ENCODE measurements around the gene XDH.

The XDH gene

GRCh38 chr2:31363956-31364750 lies 50.4 kb downstream of the XDH start:
- no peak for FAIRE-seq

GRCh38 chr2:31362581-31362980 lies 52.0 kb downstream of the XDH start:
- no peak for FAIRE-seq

- FAIRE-seq = no peak
Observed at GRCh38 chr2:31359229-31359628, 55.3 kb downstream of the XDH start.

- no peak for FAIRE-seq
Observed at GRCh38 chr2:31354837-31355236, 59.7 kb downstream of the XDH start.

DNA sequence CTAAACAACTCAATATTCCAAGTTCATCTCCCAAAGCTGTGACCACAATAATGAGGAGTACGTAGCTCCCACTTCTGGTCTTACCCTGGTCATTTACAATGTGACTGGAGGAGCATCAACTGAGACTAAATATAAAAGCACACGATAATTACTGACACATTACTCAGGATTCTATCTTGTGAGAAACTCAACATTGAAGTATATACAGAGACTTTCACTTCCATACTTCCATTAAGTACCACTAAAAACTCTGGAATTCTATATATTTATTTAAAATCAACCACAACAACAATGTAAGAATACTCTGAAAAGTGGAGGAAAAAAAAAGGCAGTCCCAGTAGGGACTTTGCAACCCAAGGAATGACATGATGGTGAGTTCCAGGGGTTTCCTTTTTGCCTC lies 61.4 kb downstream of the XDH start:
- FAIRE-seq = no peak

DNA sequence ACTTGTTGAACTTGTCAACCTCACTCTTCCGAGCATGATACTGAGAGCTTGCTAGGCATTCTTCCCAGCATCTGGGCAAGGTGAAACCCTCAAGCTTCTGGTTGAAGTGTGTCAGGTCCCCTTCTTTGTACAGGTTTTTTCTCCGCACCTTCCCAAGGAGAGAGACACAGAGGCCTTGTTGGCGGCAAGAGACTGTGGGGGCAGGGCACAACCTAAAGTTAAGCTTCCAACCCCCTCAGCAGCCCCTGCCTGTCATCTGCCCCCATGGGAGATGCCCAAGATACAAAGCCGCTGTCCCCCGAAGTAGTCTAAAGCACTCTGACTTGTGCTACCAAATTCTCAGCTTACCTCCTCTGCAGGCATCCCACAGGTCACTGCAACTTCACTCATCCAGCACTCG lies 64.9 kb downstream of the XDH start:
- FAIRE-seq = no peak

GRCh38 chr2:31349160-31349559 lies 65.4 kb downstream of the XDH start:
- no peak for FAIRE-seq

- no peak for FAIRE-seq
Observed at GRCh38 chr2:31348618-31349017, 65.9 kb downstream of the XDH start.

DNA sequence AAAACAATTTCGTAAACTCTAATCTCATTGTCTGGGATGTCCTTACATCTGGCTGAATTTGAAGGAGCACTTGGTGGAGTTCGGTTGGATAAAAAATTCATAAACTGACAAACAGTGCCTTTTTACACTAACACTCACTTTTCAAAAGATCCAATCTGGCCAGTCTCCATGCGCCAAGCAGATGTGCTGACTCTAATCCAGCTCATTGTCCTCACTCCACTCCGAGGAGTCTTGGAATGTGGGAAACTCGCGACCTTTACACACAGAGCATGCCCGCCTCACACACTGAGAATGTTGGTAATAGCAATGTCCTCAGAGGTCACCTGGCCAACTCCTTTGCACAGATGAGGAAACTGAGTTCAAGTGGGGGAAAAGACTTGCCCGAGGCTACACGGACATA lies 66.8 kb downstream of the XDH start:
- FAIRE-seq = no peak

- no peak for FAIRE-seq
Observed at GRCh38 chr2:31347319-31347718, 67.2 kb downstream of the XDH start.

- FAIRE-seq = no peak
Observed at GRCh38 chr2:31344447-31344846, 70.1 kb downstream of the XDH start.

DNA sequence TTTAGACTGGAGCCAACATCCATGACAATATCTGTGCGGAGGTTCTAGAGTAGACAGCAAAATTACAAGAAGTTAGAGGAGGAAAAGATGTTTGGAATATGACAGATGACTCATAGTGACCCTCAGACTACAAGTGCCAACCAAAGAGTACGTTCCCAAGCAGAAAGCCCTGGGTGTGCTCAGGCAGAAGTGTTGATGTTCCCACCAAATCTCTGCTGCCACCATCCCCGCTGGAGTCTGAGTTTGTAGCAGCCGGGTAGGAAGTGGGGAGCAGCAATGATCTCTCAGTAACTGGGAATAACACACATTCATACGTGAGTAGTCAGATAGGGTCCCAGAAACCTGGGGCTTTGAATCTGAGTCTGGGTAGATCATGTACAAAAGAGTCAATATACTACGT lies 73.2 kb downstream of the XDH start:
- no peak for FAIRE-seq

GRCh38 chr2:31339696-31340095 lies 74.8 kb downstream of the XDH start:
- no peak for FAIRE-seq

DNA sequence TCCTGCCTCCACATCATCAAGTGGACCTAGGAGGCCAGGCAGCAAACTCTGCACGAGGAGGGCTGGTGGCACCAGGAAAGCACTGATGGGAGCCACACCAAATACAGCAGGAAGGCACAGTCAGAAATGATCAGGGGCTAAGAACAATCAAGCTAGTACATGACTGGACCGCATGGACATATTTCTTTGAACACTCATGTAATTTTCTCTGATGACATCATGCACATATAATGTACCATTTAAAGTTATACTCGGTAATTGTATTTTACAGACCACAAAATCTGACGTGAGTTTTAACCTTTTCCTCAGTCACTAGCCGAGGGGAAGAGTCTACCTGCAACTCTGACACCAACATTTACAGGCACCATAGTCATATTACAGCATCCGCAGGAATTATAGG lies 76.7 kb downstream of the XDH start:
- no peak for FAIRE-seq

DNA sequence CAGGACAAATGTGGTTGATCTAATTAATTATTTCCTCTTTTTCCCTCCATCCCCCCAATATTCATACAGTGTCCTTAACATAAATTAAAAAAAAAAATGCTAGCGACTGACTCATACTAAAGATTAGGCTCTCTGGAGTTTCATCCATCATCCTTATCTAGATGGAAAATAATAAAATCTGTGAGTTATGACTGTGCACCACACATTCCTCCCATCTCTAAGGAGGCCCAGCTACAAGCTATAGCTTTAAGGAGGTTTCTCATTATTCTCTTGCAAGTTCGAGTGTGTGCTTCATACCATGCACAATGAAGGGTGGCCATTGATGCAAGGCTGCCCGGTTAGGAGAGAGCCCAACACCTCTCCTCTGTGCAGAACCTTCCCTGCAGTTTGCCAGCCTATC lies 77.3 kb downstream of the XDH start:
- no peak for FAIRE-seq

DNA sequence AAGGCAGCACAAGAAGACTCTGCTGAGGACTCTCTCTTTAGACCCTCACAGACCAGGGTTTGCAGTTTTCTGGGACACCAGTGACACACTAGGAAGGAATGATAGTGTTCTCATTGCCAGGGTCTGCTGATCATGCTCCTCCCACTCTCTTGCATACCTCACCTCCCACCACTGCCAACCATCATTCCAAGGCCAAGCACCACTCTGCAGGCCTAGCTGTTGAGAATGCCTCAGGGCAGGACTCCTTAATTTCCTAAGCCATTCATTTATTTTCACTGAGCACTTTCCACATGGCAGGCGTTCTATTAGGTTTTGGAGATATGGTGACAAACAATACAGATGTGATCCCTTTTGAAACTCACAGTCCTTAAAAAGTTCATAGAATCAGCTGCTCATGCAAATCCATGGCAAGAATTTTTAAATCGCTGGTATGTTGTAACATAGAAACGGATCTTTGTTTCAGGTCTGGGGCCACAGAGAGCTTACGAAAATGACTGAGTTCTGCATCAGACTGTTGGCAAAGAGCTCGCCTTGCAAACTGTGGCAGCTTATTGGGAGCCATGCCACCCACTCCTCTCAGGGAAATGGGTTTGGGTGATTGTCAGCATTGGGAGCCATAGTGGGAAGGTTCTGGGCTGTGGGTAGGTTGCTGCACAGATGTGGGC lies 78.5 kb downstream of the XDH start:
- no peak for FAIRE-seq

DNA sequence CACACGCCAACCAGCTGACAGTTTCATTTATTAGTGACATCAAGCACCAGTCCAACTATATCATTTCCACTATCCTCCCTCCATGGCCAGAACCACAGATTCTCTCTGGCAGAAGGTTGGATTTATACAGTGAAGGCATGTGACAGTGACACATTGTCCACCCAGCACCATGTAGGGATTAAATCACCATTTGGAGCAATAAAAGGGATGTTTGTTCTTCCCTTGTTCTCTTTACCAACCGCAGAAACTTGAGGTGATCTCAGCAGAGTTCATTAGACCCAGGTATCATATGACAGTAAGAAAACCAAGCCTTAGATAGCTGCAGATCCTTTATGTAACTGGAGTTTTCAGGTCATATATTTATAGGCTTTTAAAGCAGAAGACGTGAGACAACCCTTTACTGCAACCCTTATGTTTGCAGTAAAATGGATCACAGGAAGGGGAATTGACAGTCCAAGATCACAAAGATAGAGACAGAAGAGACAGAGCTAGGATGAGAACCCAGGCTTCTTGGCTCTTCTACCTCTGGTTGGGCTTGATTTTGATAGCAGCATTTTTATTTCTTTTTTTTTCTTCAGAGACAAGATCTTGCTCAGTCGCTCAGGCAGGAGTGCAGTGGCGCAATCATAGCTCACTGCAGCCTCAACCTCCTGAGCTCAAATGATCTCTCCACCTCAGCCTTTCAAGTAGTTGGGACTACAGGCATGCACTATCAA lies 80.1 kb downstream of the XDH start:
- no peak for FAIRE-seq

DNA sequence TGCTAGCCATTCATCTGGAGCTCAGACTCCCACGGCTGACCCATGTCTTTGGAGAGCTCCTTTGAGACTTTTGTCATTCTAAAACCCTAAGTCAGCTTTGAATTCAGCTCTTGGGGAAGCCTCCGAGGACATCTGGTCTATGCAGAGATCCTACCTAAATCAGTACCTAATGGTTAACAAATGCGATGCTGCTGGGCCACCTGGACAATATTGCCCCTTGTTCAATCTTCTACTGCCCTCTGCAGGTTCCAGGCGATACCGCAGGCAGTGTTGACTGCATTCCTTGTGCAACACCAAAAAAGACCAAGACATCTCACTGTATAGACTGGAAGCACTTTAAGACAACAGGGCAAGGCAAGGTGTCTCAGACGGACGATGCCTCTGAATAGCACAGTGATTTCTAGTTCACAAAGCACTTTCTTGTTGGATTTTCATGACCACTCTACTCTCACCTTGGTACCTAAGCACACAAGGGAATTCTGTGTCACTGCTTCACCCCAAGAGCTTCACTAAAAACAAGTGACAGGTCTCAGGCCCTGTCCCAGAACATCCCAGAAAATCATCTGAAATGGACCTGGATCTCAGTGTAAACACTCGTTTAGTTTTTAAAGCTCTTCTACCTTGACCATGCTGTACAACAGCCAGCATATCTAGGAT lies 80.9 kb downstream of the XDH start:
- FAIRE-seq = no peak

DNA sequence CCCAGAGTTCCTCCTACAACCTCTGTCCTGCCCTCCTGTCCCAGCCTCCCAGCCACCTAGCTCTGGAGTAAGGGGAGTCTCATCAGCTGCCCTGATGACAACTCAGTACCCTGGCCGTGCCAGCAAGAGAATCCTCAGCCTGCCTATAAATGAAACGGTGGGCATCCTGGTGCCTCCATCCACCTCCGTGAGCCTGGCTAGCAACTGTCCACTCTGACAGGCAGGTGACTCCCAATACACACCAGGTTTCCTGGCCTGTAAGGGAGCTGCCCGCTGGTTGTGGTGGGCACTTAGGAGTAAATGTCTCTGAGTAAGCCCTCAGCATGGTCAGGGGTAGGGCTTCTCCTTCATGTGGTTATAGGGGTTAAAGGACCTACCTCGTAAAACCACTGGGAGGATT lies 81.5 kb downstream of the XDH start:
- no peak for FAIRE-seq

DNA sequence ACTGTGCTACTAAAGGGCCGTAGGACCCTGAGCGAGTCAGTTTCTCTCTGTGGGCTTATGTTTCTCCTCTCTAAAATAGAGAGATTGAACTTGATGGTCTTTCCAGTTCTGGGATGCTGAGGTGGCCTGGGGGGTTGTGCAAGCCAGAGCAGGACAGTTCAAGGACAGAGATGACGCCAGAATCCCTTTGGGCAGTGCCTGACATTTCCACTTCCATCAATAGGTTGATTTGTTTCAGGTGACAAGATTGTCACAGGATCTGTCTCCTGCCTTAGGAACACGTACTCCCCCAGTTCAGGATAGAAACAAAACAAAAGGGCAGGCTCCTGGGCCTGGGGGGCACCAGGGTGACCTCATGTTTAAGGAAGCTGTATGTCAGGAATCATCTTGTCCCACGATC lies 82.0 kb downstream of the XDH start:
- FAIRE-seq = no peak

GRCh38 chr2:31331156-31331555 lies 83.4 kb downstream of the XDH start:
- no peak for FAIRE-seq

GRCh38 chr2:31329081-31329625 lies 85.4 kb downstream of the XDH start:
- FAIRE-seq = no peak

DNA sequence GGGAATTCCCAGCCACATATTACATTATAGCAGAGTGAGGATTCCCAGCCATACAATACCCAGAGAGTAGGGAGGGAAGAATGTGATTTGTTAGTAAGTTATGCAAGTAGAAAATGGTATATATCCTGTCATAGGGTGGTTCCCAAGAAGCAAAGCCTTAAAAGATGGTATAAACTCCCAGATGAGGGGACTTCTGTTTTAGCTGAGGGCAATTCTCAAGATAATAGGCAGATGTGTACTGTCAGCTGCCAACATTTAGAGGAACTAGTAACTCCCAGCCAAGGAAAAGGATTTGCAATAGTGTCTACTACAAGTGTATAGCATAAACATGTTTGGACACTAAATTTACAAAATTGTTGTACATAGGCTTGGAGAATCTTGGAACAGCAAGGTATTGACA lies 86.5 kb downstream of the XDH start:
- no peak for FAIRE-seq
